Choroid plexus epithelial cell (primary cell): ENCODE measurements around the gene RBM28.

Source experiments
- DNase-seq: peaks from one replicate; pipeline ENCODE4 v3.0.0-alpha.2; 2010; ENCODE audit warnings: low read depth
- H3K4me3 ChIP-seq: 2 replicates; pipeline ENCODE4 v1.5.1; 2011; ENCODE audit warnings: low read depth, mild to moderate bottlenecking, control low read depth, low read length, moderate library complexity
- CTCF ChIP-seq: conservative IDR thresholded peaks from 2 replicates; pipeline ENCODE4 v1.5.1; 2011; ENCODE audit warnings: low read depth, mild to moderate bottlenecking, control low read depth, inconsistent platforms, low read length, moderate library complexity

Gene RBM28

DNA sequence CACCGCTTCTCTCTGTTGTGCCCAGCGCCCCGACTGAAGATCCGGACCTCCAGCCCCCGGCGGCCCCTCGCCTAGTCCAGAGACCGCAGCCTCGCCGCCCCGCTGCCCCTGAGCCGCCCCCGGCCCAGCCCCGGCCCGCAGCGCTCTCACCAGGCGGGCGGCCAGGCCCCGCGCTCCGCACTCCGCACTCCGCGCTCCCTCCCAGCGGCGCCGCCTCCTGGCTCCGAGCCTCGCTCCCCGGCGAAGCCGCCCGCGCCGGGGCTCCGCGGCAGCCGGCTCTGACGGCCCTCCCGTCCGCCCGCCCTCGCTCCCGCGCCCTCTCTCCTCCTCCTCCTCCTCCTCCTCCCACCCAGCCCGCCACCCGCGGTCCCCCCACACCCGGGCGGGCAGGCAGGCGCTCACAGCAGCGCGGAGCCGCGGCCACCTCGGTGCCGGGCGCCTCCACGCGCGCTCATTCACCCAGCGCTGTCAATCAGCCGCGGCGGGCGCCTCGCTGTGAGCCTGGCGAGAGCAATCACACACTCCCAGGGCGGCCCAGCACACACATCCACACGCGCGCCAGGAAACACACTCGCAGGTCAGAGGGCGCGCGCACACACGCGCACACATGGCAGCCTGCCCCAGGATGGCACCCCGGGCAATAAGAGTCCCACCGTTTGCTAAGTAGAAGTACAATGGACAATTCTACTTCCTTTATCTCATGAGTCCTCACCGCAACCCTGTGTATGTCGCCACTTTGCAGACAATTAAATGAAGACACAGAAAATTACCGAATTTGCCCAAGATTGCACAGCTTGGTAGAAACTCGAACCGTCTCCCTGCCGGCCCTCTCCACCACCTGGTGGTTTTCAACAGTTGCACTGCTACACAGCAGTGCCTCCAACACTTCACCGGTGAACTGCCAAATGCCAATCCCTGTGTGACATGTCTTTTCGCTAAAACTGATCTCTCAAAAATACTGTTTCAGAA is 18.0 kb upstream of the RBM28 start, which contains the start of gene PRRT4:
PRRT4 (minus strand) TSS at position 280 of the 969 bp plus-strand sequence.
- DNase-seq: peak; percentile 20
- TF ChIP-seq CTCF: peak; percentile 26
- H3K4me3 ChIP-seq: peak within 1 kb of the TSS; percentile 47

DNA sequence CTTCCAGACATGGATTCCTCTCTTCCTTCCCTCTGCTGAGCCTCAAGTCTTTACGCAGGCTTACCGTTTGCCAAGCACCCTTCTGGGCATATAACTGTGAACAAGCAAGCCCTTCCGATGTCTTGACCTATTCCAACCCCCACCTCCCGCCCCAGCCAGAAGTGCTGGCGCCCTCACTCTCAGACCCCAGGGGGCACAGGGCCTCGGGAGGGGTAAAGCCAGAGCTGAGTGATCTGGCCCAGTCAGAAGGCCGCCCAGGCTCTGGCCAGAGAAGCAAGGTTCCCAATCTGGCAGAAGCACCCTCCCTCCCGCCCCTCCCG is 16.6 kb upstream of the RBM28 start:
- DNase-seq: no peak
- no peak overlapping the region for H3K4me3 ChIP-seq
- TF ChIP-seq CTCF: no peak

DNA sequence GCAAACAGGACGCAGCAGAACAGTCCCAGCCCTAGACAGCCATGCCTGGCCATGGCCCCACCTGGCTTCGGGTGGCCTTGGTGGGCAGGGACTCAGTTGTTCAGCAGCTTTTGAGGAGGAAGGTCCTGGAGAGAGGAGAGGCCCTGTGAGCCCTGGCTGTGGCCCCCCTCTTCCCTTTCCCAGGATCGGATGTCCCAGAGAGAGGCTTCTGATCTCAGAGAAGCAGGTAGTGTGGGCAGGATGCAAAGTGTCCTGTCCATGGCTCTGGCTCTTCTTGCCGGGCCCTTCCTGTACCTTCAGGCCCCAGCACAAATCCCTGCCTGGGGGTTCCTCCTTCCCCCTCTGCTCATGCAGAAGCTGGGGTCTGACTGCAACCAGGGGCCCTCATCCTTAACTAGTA is 16.2 kb upstream of the RBM28 start:
- no peak overlapping the region for H3K4me3 ChIP-seq
- no peak for TF ChIP-seq CTCF
- no peak for DNase-seq

- no peak overlapping the region for H3K4me3 ChIP-seq
- no peak for DNase-seq
- no peak for TF ChIP-seq CTCF
Observed at GRCh38 chr7:128359336-128359735, 15.6 kb upstream of the RBM28 start.

DNA sequence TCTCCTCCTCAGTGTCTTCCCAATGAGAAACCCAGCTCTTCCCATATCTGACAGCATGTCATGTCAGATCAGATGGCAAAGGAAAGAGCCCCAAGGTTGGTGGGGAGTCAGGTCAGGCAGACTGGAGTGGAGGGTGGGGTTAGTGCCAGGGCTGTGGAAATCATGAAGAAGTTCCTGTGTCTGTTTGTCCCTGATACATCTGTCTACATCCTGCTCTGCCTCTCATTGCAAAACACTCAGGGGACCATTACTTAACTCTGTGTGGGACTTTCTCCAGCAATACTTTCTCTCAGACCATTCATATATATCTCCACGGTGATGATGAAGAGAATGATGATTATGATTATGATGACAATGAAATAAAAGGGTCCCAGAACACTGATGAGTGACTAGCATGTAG is 14.5 kb upstream of the RBM28 start:
- H3K4me3 ChIP-seq: no peak overlapping the region
- no peak for DNase-seq
- no peak for TF ChIP-seq CTCF

DNA sequence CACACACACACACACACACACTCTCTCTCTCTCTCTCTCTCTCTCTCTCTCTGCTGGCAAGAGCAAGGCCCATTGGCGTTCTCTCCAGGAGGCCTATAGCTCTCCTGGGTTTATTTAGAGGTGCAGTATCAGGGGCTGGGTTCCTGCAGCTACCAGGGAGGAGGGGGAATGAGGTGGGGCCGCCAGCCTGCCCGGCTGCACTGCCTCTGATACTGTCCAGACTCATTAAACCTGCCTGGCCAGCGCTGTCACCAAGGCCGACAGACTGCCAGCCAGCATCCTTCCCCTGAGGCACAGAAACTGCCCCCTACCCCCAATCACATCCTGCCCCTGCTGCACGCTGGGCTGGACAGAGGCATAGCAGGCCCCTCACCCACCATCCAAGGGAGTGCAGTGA is 13.5 kb upstream of the RBM28 start:
- no peak overlapping the region for H3K4me3 ChIP-seq
- DNase-seq: no peak
- no peak for TF ChIP-seq CTCF

DNA sequence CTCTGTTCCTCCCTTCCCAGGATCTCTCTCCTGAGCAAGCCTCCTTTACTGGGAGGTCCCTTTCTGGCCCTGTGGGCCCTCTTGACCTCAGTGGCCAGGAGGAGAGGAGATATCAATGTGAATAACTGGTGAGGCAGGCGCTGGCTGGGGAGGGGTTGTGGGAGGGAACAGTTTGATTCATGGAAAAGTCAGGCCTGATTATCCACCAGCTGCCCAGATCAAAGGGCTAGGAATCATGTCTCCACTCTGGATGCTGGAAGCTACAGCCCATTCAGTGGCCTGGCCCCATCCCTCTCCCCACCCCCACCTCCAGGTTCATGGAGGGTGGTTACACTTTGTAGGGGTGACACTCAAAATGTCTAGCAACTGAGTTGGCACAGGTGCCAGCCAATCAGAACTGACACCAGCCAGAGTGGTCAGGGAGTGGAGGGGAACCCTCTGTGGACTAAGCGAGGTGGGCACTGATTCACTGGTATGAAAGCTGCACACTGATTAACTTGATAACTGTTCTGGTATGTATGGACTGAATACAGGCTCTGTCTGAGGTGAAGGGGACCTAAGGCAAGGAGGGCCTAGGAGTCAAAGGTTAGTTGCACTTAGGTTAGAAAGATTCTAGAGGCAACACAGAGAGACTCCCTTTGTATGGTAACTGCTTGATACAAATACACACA is 13.0 kb upstream of the RBM28 start:
- no peak for TF ChIP-seq CTCF
- DNase-seq: no peak
- no peak overlapping the region for H3K4me3 ChIP-seq
